ENCODE measurements around the gene DENND2D. TPM values are rescaled to one million over a fixed set of nuclear protein-coding genes. Genes with fewer than 3 reads are reported as not detected.

Gene DENND2D
- total and polyA plus RNA-seq, 9 of the 15 experiments (the other 6 are each of a cell fraction or from before 2014, with no cell fraction given) = 0.08 to 0.44 (median 0.13) TPM; not detected in 6

GRCh38 chr1:111227851-111228747, 27.7 kb upstream of the DENND2D start:
- H3K4me1 ChIP-seq (replicated peaks in 1 of 2; ENCODE audit: control insufficient read depth in 2 of 2, insufficient read depth in 2 of 2, low read length in 2 of 2) = no peaks in the 10 kb centered on the region
- no peaks in the 10 kb centered on the region for H3K79me2 ChIP-seq (ENCODE audit: control insufficient read depth, insufficient read depth, low read length)
- no peak overlapping the region for H2AFZ ChIP-seq (ENCODE audit: low read depth, low read length)
- no TSS peak for BruUV-seq (replicated peaks)
- CTCF ChIA-PET (ENCODE audit: low intra/inter-chr PET ratio) = no interaction called here
- no peak overlapping the region for H3K4me3 ChIP-seq
- H3K4me2 ChIP-seq (ENCODE audit: insufficient read depth, low read length) = no peak overlapping the region
- FAIRE-seq = no peak
- H3K36me3 ChIP-seq (ENCODE audit: control insufficient read depth, insufficient read depth, low read length) = no peaks in the 10 kb centered on the region
- WGBS (ENCODE audit: insufficient coverage, low coverage, missing lambda C conversion rate) = 1% methylated on average over 6 of the region's 6 CpGs
- POLR2A ChIA-PET = interaction anchor here (1.0 kb wide), 1 partner anchor 203 kb away, joined by 5 read pairs; no protein-coding TSS in a partner anchor
- no peak for TF ChIP-seq ZSCAN29 (IDR thresholded peaks at IDR 0.05)
- TF ChIP-seq ATF3 (IDR thresholded peaks at IDR 0.05) = 0 out of 2 replicates have a peak, but pooled peaks have one; percentile 17
- no peak for TF ChIP-seq ATF3 (CRISPR knock-in tag; conservative IDR thresholded peaks at IDR 0.05)
- no peak for DNase-seq (ENCODE audit: extremely low read depth in 1 of 4, low spot score in 3 of 4)
- H4K20me1 ChIP-seq (replicated peaks; ENCODE audit: control insufficient read depth, insufficient read depth, low read length) = 0 out of 2 replicates have a peak, but pooled peaks cover 2% of the 10 kb centered on the region
- intact Hi-C loops (cut with micrococcal nuclease) = no loop called here
- H3K27me3 ChIP-seq (ENCODE audit: control insufficient read depth in 2 of 2, insufficient read depth in 2 of 2, low read length in 2 of 2) = peaks cover 20 to 22% of the 10 kb centered on the region in 2 experiments
- in situ Hi-C loops (cut with MboI) = loop anchor here (10.0 kb wide), 1 partner anchor 167 kb away; no protein-coding TSS in a partner anchor
- no peaks in the 10 kb centered on the region for H3K9me1 ChIP-seq (ENCODE audit: control insufficient read depth, insufficient read depth, low read length)
- no peak overlapping the region for H3K9ac ChIP-seq (ENCODE audit: insufficient read depth in 1 of 2, low read depth in 2 of 2, low read length in 2 of 2)
- no peaks in the 10 kb centered on the region for H3K9me3 ChIP-seq (replicated peaks; ENCODE audit: control insufficient read depth, insufficient read depth, low read depth, low read length)
- H3K27ac ChIP-seq (ENCODE audit: extremely low read depth, low read depth, low read length) = no peak overlapping the region
- no peak; the same call in 2 of the 3 replicates for ATAC-seq

All from K562 (cell line).